ENCODE data around the gene IQCN. TPM values are rescaled to one million over a fixed set of nuclear protein-coding genes. Genes with fewer than 3 reads are reported as not detected.
A peak's percentile ranks its signal among the peaks of the same experiment; 100 is the strongest.

The IQCN gene
- total RNA-seq, 1 experiment from 2014 or later, result 0.61 TPM

DNA sequence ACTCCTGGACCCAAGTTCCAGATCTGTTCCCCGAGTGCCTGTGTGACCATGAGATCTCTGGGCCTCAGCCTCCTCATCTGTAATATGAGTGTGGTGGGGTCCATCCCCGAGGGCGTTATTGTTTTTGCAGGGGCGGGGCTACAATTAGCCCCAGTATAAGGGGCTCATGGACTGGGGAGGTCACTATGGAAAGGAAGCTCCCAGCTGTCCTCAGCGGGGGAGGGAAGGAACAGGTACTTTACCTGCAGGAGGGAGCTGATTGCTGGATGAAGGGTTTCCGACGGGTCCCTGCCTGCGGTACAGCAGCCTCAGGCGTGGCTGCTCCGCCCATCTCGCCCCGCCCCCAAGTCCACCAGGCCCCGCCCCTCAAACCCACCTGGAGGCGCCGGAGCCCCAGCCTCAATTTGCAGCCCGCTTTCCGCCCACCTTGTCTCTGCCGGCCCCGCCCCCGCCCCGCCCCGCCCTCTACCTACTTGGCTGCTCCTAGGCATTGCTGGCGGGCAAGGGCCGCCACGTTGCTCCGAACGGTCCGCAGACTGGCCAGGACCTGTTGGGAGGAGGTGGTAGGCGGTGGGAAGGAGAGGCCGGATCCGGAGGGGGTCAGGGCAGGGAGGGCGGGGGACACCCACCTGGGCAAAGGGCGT lies 53.5 kb downstream of the IQCN start:
- ATAC-seq (peak; percentile 18), DNase-seq (ENCODE audit: low spot score) (peak; percentile 93)
- H3K4me1 Mint-ChIP-seq, result peaks cover 28% of the 10 kb centered on the region
- POLR2A ChIA-PET, result interaction anchor here (0.7 to 1.5 kb wide), 3 partner anchors 10 to 16 kb away, joined by 4 to 8 read pairs (median 5); partner anchors contain the start of gene RAB3A
- peak overlapping the region; percentile 70 for H3K4me3 Mint-ChIP-seq
- peak overlapping the region; percentile 88 for H3K27ac Mint-ChIP-seq
- TF ChIP-seq ZNF263 (CRISPR knock-in tag; IDR thresholded peaks at IDR 0.05; ENCODE audit: low read depth) (no peak), SP1 (CRISPR knock-in tag; conservative IDR thresholded peaks at IDR 0.05) (peak; percentile 49), TEAD1 (CRISPR knock-in tag; IDR thresholded peaks at IDR 0.05) (no peak)
- no peaks in the 10 kb centered on the region for H3K9me3 Mint-ChIP-seq
- peaks cover 24% of the 10 kb centered on the region for H3K27me3 Mint-ChIP-seq (ENCODE audit: low read depth)
- CTCF ChIA-PET, result interaction anchor here (0.6 to 3.6 kb wide), 20 partner anchors 11 to 198 kb away, joined by 3 to 50 read pairs (median 5); partner anchors contain the start of genes JUND, LSM4, RAB3A and SSBP4
- H3K36me3 Mint-ChIP-seq, result no peaks in the 10 kb centered on the region

DNA sequence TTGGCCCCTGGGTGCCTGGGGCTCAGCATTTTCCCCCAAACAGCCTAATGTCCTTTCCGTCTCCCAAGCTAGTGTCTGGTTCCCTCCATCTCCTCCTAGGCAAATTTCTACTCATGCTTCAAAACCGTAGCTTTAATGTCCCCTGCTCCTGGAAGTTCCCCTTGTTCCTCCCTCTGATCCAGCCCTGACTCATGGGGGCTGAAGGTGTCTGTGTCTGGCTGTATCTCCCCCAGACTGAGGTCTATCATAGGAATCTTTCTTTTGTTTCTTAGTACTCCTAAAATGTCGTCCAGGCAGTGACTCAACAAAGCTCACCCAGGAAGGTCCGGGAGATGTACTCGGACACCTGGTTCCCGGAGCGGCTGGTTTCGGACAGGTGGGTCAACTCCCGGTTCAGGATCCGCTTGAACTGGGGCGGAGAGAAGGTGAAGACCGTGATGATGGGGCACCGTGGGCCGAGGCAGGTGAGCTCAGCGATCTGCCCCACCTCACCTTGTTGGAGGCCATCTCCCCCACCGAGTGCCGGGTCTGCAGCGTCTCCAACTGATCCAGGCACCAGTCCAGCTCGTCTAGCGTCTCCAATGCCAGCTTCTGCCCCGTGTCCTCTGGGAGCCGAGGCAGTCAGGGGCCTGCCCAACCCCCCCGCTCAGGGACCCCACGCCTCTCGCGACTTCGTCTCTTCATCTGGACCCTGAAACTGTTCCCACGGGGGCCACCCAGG lies 54.2 kb downstream of the IQCN start:
- peak overlapping the region; percentile 88 for H3K27ac Mint-ChIP-seq
- TF ChIP-seq, protein P1, sequence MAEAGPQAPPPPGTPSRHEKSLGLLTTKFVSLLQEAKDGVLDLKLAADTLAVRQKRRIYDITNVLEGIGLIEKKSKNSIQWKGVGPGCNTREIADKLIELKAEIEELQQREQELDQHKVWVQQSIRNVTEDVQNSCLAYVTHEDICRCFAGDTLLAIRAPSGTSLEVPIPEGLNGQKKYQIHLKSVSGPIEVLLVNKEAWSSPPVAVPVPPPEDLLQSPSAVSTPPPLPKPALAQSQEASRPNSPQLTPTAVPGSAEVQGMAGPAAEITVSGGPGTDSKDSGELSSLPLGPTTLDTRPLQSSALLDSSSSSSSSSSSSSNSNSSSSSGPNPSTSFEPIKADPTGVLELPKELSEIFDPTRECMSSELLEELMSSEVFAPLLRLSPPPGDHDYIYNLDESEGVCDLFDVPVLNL (CRISPR knock-in tag; IDR thresholded peaks at IDR 0.05; ENCODE audit: borderline replicate concordance, low read depth), result no peak
- TF ChIP-seq E2F5 (CRISPR knock-in tag; IDR thresholded peaks at IDR 0.05) (no peak), ZNF281 (CRISPR knock-in tag; IDR thresholded peaks at IDR 0.05) (no peak), ELF4 (CRISPR knock-in tag; IDR thresholded peaks at IDR 0.05; ENCODE audit: low read depth) (no peak), GTF2I (CRISPR knock-in tag; conservative IDR thresholded peaks at IDR 0.05) (no peak), HMGA2 (CRISPR knock-in tag; IDR thresholded peaks at IDR 0.05) (no peak), ZNF219 (CRISPR knock-in tag; IDR thresholded peaks at IDR 0.05; ENCODE audit: borderline replicate concordance) (no peak), MLX (CRISPR knock-in tag; IDR thresholded peaks at IDR 0.05) (no peak), SOX15 (CRISPR knock-in tag; IDR thresholded peaks at IDR 0.05) (no peak), FOXK1 (CRISPR knock-in tag; IDR thresholded peaks at IDR 0.05) (no peak), NFE2L1 (CRISPR knock-in tag; IDR thresholded peaks at IDR 0.05) (no peak), SMAD3 (CRISPR knock-in tag; IDR thresholded peaks at IDR 0.05; ENCODE audit: borderline replicate concordance) (no peak), ATF6 (CRISPR knock-in tag; IDR thresholded peaks at IDR 0.05) (no peak)
- TF ChIP-seq, protein P2, sequence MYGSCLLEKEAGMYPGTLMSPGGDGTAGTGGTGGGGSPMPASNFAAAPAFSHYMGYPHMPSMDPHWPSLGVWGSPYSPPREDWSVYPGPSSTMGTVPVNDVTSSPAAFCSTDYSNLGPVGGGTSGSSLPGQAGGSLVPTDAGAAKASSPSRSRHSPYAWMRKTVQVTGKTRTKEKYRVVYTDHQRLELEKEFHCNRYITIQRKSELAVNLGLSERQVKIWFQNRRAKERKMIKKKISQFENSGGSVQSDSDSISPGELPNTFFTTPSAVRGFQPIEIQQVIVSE (CRISPR knock-in tag; IDR thresholded peaks at IDR 0.05; ENCODE audit: borderline replicate concordance), result no peak
- TF ChIP-seq, protein P3, sequence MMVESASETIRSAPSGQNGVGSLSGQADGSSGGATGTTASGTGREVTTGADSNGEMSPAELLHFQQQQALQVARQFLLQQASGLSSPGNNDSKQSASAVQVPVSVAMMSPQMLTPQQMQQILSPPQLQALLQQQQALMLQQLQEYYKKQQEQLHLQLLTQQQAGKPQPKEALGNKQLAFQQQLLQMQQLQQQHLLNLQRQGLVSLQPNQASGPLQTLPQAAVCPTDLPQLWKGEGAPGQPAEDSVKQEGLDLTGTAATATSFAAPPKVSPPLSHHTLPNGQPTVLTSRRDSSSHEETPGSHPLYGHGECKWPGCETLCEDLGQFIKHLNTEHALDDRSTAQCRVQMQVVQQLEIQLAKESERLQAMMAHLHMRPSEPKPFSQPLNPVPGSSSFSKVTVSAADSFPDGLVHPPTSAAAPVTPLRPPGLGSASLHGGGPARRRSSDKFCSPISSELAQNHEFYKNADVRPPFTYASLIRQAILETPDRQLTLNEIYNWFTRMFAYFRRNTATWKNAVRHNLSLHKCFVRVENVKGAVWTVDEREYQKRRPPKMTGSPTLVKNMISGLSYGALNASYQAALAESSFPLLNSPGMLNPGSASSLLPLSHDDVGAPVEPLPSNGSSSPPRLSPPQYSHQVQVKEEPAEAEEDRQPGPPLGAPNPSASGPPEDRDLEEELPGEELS (CRISPR knock-in tag; IDR thresholded peaks at IDR 0.05), result no peak
- DNase-seq (ENCODE audit: low spot score) (no peak), ATAC-seq (no peak)
- peaks cover 17% of the 10 kb centered on the region for H3K27me3 Mint-ChIP-seq (ENCODE audit: low read depth)
- peak overlapping the region; percentile 70 for H3K4me3 Mint-ChIP-seq
- H3K4me1 Mint-ChIP-seq, result peaks cover 22% of the 10 kb centered on the region
- no peaks in the 10 kb centered on the region for H3K9me3 Mint-ChIP-seq
- no peaks in the 10 kb centered on the region for H3K36me3 Mint-ChIP-seq
- POLR2A ChIA-PET, result interaction anchor here (0.6 to 1.6 kb wide), 5 partner anchors 9 to 102 kb away, joined by 3 to 8 read pairs (median 5); partner anchors contain the start of gene RAB3A
- CTCF ChIA-PET, result interaction anchor here (0.9 to 3.6 kb wide), 15 partner anchors 12 to 197 kb away, joined by 3 to 50 read pairs (median 6); partner anchors contain the start of genes JUND, LSM4 and RAB3A

Data from WTC11 (cell line).